DMS53 treated with DMSO at 0.1 percent for 48 hours (cell line): Measurements from ENCODE around the gene HOXC5.

ENCODE experiments used
- DNase-seq: peaks from one replicate; lab custom pipeline; 2025; ENCODE audit not compliant: unreplicated experiment; lab: John Stamatoyannopoulos, UW

The HOXC5 gene

DNA sequence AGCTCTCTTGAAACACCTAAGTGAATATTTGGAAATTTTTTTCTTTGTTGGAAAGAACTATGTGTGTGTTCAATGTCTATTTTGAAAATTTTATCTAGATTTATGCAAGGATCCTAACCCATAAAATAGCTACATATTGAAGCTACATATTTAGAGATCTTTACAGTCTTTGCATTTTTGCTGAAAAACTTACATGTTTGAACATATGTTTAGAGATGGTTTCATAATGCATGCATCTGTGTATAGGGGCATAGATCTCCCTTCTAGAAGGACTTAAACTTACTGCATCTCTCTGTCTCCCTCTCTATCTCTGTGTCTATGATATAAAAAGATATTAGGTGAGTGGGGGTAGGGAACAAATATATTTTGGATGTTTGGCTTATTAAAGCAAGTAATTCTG is 12.6 kb downstream of the HOXC5 start:
- DNase-seq: no peak

DNA sequence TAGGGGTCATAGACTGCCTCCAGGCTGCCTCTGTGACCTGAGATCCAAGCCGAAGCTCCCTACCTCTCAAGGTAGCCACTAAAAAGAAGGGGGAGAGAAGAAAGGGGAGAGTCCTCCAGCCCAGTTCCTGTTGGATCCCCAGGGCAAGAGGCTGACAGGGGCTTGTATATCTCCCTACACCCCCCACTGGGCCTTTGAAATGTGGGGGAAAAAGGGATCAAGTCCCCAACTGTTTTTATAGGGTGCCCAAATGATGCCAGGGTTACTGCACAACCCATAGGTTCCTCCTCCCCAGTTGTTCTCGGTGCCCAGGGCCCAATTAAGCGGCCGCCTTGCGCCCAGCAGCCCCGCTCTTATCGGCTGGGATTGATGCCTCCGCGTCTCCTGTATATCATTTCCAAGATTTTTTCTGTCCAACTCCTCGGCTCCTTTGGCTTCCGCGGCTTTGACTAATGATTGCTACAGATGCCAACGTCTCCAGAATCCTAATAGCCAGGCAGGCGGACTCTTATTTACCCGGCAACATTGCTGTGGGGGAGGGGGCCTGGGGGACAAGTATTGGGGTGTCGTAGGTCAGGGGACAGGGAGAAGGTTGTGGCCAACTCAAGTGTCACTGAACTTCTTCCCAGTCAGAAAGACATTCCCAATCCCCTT is 13.1 kb downstream of the HOXC5 start:
- no peak for DNase-seq

DNA sequence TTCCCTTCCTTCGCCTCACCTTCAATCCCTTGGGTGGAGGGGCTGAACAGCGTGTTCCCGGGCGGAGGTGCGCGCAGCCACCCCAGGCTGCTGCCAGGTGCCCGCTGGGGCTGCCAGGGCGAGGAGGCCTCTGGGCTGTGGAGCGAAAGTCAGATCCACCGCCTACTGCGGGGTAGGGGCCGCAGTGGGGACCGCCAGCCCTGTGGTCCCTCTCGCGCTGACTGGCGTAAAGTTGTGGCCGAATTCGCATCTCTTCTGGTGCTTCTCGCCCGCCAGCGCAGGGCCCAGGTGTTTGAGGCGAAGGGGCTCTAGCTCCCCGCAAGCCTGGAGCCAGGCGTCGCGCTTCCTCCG is 13.9 kb downstream of the HOXC5 start:
- no peak for DNase-seq

DNA sequence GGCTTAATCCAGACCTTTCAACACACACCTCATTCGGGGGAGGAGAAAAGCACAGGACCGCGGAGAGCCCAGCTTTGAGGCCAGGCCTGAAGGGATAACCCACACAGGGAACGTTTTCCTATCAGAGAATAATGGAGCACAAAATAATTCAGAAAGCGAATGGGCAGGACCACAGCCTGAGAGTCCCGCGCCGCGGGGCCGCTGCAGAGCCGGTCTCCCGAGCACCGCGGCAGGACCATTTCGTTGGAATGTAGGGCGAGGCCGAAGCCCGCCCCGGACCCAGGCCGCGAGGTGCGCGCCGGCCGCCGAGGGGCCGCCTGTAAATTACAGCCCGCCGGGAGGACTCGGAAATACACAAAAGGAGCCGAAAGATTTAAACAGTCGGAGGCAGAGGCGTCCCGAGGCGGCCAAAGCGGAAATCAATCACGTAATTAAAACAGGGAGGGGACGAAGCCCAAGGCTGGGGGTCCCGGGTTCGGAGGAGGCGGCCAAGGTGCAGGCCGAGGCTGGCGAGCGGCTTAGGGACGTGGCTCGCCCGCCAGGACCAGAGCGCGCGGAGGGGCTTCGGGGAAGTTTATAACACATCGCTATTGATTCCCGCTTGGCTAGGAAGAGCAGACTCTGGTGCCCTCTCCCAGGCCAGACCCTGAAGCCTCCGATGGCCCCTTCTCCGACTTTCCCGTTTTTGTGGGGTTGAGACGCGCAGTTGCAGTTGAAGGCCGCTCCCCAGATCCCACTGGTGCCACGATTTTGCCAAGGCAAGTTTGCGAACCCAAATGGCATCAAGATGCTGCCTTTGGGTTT is 14.5 kb downstream of the HOXC5 start:
- no peak for DNase-seq

DNA sequence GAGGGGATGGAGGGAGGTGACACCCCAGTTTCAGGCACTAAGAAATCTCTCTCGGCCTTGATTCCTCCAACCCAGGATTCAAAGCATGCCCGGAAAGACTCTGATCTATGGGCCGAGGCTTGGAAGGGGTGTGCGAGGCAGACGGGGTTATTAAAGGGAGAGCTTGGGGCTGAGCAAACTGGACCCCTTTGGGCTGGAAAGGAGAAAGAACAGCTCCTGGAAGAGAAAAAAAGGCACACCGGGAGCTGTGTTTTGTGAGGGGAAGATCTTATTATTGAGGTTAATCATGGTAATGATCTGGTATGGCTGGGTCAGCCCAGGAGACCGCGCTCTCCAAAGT is 15.1 kb downstream of the HOXC5 start:
- DNase-seq: no peak

DNA sequence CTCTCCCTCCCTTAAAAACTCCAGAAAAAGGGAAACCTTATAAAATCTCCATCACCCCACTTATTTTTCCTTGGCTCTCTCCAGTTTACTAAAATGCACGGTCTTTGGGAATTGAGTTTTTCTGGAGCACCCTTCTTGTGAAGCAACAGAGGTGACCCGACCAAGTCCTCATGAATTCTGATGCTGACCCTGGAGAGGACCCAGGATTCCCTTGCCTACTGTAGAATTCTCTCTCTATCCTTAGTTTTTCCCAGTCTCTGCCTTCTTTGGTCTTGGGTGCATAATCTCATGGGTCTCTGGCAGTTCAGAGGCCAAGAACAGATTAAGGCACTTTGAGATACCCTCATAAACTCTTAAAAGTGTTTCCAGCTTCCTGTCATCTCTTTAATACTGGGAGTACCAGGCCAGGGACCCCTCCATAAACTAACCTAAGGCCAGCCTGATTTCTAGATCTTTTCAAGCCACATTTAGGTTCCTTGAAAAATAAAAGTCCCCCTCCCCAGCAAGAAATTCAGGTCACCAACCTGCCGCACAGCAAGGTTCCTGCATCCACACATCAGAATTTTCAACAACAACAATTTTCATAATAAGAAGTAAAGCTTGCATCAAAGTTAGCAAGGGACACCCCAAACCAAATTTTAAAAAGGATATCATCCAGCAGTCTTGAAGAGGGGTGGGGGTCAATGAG is 15.7 kb downstream of the HOXC5 start:
- DNase-seq: no peak

DNA sequence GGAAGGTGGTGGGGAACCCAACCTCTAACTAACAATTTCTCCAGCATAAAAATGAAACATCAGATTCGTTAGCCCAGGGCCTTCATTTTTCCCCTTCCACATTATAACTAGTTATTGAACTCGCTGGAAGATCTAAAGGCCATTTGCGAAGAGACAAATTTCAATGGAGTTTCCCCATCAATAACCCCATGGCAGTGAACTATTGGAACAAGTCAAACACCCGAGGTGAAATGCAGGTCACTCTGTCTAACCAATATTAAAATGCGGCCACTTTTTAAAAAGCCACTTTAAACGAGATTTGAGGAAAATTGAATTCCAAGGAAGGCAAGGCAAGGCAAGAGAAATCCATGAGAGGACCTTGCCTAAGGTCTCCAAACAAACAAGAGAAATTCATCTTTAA is 16.3 kb downstream of the HOXC5 start:
- no peak for DNase-seq

DNA sequence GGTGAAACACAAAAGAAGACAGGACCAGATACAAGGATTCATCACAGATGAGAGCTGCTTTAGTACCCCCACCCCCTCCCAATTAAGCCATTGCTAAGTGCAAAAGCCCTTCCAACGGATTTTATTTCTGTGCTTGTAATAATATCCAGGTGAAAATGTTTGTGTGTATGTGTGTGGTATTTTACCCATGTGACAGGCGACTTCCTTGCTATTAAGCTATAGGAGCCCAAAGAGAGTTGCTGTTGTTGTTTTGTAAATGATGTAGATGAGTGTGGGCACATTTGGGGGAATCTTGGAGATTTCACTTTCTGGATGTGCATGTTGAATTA is 17.6 kb downstream of the HOXC5 start:
- no peak for DNase-seq

DNA sequence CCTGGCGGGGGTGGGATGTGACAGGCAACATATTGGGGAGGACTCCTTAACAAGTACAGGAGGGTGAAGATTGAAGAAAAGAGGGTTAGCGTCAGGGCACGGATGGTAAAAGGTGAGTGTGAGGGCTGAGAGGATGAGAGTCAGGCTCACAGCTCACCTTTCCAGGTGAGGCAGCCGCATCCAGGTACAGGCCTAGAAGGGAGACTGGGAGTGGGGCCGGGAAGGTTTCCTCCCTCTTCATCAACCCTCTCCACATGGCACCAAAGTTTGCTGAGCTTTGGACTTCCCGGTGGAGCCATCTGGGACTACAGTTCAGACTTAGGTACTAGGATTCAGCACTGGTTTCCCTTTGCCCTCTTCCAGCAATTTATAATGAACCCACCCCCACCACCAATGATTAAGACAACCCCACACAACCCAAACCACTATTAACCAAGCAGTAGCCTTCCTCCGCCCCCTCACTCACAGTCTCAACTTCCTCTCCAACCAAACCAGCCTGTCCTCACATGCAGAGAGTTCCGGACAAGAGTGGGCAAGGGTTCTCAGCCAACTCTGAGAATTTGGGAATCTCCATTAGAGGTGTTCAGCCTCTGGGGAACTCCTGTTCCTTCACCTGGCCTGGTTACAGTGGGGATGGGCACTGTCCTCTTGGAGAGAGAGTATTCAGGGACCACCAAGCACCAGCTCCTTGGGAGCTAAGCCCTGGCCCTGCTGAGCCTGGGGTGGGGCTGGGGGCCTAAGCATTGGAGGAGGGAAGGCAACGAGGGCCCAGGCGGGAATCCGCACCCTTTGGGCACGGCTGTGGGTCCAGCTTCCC is 18.4 kb downstream of the HOXC5 start:
- DNase-seq: no peak

DNA sequence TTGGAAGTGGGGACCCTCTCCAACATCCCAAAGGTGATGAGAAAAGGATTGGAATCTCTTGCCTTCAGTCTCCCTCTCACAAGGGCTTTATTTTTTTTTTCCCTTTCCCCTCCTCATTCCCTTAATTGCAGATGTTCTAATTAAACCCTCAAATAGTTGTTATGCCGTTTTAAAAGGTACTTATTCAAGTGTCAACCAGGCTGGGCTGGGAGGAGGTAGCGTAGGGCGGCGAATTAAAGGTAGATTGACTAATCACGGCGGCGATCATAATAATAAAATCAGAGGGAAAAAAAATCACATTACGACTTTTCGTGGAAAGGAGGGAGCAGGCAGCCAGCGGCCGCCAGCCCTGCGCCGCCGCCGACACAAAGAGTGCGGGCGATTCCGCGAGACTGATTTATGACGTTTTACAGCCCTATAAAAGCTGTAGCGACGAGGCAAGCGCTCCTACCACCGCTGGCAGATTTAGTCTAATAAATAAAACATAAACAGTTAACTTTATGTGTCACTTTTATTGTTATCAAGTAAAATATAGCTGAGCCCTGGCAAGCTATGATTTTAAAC is 19.1 kb downstream of the HOXC5 start:
- no peak for DNase-seq

DNA sequence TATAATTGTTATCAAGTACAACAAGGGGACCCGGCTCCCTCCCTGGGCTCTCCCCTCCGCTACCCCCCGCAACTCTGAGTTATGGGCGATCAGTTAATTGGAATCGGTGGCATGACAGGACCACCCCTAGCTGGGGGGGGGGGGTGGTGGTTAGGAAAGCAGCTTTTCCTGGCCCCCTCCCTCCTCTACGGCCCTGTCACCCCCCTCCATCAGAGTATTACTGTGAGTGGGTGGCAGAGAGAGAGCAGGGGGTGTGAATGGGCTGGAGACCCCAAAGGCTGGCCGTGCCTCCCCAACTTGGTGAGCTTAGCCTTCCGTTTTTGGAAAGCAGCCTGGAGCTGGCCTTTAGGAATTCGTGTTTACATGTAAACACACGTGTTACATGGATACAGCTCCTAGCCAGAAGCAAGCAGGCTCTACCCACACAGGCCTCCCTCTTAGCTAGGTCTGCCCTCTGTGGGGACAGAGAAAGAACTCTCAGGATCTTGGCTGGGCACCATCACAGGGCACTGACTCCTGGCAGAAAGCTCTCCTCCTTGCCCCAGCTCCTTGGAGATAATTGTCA is 19.7 kb downstream of the HOXC5 start:
- no peak for DNase-seq

DNA sequence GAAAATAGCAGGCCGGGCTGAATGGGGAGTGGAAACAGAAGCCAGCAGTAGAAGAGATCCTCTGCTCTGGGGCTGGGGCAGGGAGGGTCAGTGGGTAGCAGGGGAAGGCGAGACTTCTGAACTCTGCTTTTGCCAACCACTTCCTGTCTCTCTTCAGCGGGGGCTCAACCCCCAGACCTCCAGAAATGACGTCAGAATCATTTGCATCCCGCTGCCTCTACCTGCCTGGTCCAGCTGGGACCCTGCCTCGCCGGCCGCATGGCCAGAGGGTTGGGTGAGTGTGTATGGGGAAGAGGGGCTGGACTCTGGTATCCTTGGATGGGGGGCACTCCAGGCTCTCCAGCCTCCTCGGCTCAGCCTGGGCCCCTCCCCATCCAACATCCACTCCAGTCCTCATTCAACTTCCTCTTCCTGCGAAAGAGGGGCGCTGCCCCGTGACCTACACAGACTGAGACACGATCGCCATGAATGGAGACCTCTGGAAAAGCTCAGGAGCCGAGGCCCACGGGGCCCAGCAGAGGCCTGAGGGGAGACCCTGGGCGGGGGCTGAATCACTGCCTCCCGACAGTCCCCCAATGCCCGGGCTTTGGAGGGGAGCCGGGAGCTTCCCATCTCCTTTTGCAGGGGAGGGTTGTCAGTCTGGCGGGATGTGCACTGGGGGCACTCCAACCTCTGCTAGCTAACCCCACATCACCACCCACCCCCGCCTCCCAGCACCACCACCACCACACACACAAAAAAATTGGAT is 20.3 kb downstream of the HOXC5 start:
- DNase-seq: no peak

DNA sequence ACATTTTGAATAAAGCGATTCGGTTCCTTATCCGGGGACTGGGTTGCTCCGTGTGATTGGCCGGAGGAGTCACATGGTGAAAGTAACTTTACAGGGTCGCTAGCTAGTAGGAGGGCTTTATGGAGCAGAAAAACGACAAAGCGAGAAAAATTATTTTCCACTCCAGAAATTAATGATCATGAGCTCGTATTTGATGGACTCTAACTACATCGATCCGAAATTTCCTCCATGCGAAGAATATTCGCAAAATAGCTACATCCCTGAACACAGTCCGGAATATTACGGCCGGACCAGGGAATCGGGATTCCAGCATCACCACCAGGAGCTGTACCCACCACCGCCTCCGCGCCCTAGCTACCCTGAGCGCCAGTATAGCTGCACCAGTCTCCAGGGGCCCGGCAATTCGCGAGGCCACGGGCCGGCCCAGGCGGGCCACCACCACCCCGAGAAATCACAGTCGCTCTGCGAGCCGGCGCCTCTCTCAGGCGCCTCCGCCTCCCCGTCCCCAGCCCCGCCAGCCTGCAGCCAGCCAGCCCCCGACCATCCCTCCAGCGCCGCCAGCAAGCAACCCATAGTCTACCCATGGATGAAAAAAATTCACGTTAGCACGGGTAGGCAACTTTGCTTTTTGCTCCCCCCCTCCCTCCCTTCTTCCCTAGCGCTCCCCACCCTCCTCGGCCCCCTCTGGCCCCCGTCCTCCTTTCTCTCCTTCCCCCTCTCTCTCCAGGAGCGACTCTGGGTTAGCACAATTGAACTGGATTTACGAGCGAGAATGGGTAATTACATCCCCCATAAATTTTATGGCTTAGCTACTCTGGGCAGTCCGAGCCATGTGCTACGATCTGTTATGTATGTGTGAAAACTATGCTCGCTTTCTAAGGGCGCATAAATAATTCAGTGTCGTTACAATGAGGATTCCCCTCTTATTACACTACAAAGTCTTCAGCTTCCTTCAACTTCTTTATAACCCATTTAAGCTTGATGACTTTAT is 21.2 kb downstream of the HOXC5 start, which contains the start of gene HOXC4:
Gene HOXC4 (plus strand): TSS at position 85 of the 991 bp plus-strand sequence. CDS start 88 bp downstream, at position 173.
- DNase-seq: no peak

DNA sequence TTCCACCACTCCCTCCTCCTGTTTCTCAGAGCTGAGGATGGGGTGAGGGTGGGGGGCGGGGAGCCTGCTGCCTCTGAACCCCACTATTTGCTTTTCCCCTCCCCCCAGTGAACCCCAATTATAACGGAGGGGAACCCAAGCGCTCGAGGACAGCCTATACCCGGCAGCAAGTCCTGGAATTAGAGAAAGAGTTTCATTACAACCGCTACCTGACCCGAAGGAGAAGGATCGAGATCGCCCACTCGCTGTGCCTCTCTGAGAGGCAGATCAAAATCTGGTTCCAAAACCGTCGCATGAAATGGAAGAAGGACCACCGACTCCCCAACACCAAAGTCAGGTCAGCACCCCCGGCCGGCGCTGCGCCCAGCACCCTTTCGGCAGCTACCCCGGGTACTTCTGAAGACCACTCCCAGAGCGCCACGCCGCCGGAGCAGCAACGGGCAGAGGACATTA is 21.9 kb downstream of the HOXC5 start:
- DNase-seq: no peak

DNA sequence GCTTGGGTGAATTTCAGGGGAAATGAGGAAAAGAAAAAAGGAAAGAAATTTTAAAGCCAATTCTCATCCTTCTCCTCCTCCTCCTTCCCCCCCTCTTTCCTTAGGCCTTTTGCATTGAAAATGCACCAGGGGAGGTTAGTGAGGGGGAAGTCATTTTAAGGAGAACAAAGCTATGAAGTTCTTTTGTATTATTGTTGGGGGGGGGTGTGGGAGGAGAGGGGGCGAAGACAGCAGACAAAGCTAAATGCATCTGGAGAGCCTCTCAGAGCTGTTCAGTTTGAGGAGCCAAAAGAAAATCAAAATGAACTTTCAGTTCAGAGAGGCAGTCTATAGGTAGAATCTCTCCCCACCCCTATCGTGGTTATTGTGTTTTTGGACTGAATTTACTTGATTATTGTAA is 22.7 kb downstream of the HOXC5 start:
- DNase-seq: no peak

DNA sequence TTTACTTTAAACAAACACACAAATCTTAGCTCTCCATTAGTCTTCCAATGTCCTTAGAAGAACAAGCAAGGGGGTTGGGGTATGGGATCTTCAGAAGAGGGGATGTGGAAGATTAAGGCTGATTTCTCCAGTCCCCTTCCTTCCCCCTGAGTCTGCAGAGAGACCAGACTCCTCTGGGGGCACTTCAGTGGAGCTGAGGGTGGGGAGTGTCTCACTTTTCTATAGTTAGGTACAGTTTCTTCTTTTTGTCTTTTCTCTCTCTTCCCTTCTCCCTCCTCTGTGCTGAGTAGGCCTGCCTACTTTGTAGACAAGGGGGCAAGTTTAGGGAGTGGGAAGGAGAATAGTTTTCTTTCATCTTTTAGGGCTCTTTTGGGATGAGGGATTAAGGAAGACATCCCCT is 23.3 kb downstream of the HOXC5 start:
- no peak for DNase-seq

DNA sequence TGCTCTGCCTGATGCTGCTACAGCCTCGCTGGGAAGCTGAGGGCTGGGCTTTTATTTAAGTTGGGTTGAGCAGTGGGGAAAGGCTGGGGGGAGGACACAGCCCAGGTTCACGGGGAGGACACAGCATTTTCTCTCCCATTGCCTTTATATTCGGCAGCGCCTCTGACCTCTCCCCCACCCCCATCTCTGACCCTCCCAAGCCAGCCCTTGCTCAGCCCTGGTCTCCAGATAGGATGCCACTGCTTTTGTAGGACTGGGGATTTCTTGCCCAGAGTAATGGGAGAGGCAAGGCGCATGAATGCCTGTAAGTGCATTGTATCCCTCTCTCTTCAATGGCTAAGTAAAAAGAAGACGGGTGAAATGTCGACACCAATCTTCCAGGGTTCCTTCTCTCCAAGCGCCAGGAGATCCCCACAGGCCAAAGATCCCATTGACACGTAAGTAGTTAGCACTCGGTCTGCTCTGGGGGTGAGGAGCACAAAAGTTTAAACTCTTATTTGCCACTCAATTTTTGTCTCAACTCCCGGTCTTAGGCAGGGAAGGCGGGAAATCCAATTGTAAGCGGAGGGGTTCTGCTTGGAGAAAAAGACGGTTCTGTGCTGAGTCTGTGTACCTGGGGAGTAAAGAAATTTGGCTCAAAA is 25.4 kb downstream of the HOXC5 start:
- DNase-seq: no peak

DNA sequence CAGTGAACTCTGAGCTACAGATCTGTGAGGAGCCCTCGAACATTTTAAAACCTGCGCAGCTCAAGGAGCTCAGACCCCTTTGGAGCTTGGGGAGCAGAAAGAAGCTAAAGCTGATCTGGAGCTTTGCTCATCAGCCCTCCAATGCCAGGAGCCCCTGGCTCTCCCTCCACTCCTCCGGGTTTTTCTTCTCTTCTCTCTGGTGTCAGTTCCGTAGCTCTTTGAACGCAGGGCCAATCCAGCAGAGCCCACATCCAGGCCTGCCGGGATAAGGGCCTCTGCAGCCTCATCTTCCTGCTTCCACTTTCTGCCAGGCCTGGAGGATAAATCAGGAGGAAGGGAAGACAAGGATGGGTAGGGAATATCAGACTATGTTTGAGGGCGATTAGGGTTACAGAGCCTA is 26.8 kb downstream of the HOXC5 start:
- DNase-seq: no peak
